Pancreas (tissue), 10 donors: ENCODE measurements around the gene VILL. TPM values are rescaled to one million over a fixed set of nuclear protein-coding genes. Genes with fewer than 3 reads are reported as not detected.

Source experiments
- ATAC-seq, 4 donors: fragments of 200-7000 bp; cut with Tn5 transposase; one replicate each; pipeline versions ENCODE4 v1.8.0 to v1.9.1; 2020; ENCODE audit warnings: mild to moderate bottlenecking in 4 of 4, moderate library complexity in 4 of 4
- DNase-seq, 6 donors: peaks; one replicate each; pipeline ENCODE4 v3.0.0-alpha.2; 2020
- FAIRE-seq: peaks from 2 replicates; lab custom pipeline; 2012; peaks lifted over from hg19 to GRCh38; lab: Jason Lieb, UNC
- H3K27ac ChIP-seq, 4 donors: fragments of 200-600 bp; sonication (generic); 1 replicate in 3 of 4; 2 replicates in 1 of 4; pipeline versions ENCODE4 v1.5.0 to v1.8.0; 2020
- H3K27me3 ChIP-seq, 4 donors: fragments of 200-600 bp; one replicate each; pipeline ENCODE4 v1.8.0; 2021
- H3K36me3 ChIP-seq, 3 donors: fragments of 200-600 bp; sonication (generic) in 1 of 3; one replicate each; pipeline versions ENCODE4 v1.5.0 to v1.8.0; 2020 to 2021
- H3K4me1 ChIP-seq, 3 donors: fragments of 200-600 bp; one replicate each; pipeline ENCODE4 v1.8.0; 2021
- H3K4me3 ChIP-seq, 4 donors: fragments of 200-600 bp; sonication (generic) in 2 of 4; one replicate each; pipeline versions ENCODE4 v1.5.0 to v1.8.0; 2020 to 2021
- H3K9me3 ChIP-seq, 4 donors: fragments of 200-600 bp; one replicate each; pipeline ENCODE4 v1.8.0; 2021
- CTCF ChIP-seq, 4 donors: fragments of 200-600 bp; sonication (generic) in 3 of 4; IDR thresholded peaks; one replicate each; pipeline versions ENCODE4 v1.5.0 to v1.8.0; 2021; ENCODE audit warnings: antibody characterized with exemption in 4 of 4
- WGBS, 2 donors: extraction: QIAGEN DNeasy Blood & Tissue Kit; methylation state at CpG; one replicate each; pipeline ENCODE4 v1.1.7; 2013; 5-methylcytosine and 5-hydroxymethylcytosine counted together
- intact Hi-C, 3 donors: fragments of 100-400 bp; cut with DNase I; formaldehyde crosslinking; loops; one replicate each; pipeline versions ENCODE4 v1.11.1 to v1.14.2; 2022
- polyA plus RNA-seq, 2 donors: library from polyadenylated mRNA; stranded (reverse); fragments of 200-250 nt; gene quantifications; one replicate each; pipeline ENCODE4 v1.2.3, GENCODE V29; 2013
- total RNA-seq, 6 donors: library from RNA; stranded (reverse); fragmentation: NEBNext Ultra II Directional in 4 of 6; extraction: Animal tissue kit (Norgen Biotek cat#: 25700) in 4 of 6; gene quantifications; one replicate each; pipeline versions ENCODE4 v1.2.1 to v1.2.4, GENCODE V29; 2021 to 2023
- donor health status: healthy with polysubstance abuse.
- donor health status: DM: no; HTN: no; CAD: no; lungs with moderate emphysema.
- donor health status: DM: no; HTN: no; CAD: no.
- donor health status: control.
- donor health status: control.
- donor health status: Bipolar disorder and iron deficiency.
- donor health status: DM: yes; HTN: yes; CAD: no.
- donor health status: DM: no; HTN: no; CAD: no.
- donor health status: DM: no; HTN: no; CAD: no.
- donor health status: DM: yes; HTN: yes; CAD: no.

The VILL gene
- total and polyA plus RNA-seq, 8 donors = 1.2 to 7.0 (median 3.8) TPM

- peak; percentile 55 to 85 (median 76) for DNase-seq
- FAIRE-seq = no peak
- TF ChIP-seq CTCF (IDR thresholded peaks at IDR 0.05) = peak; percentile 78 to 87 (median 82)
- ATAC-seq = peak; percentile 92 to 98 (median 96)
- Histone ChIP-seq H3K27me3 (no peaks in the 10 kb centered on the region), H3K4me1 (no peaks in the 10 kb centered on the region), H3K36me3 (peaks cover 0 to 6% (median 0%) of the 10 kb centered on the region in 3 donors), H3K27ac (no peak overlapping the region), H3K9me3 (no peaks in the 10 kb centered on the region), H3K4me3 (no peak overlapping the region)
- 48 to 49% methylated on average over 9 of the region's 9 CpGs for WGBS, 2 donors
- intact Hi-C loops = no loop called here
Measured at GRCh38 chr3:37974121-37975083, 16.2 kb upstream of the VILL start.

GRCh38 chr3:37979541-37980461 is 10.8 kb upstream of the VILL start:
- 88 to 93% methylated on average over 8 of the region's 8 CpGs for WGBS, 2 donors
- intact Hi-C loops = no loop called here
- Histone ChIP-seq H3K36me3 (peaks cover 0 to 6% (median 5%) of the 10 kb centered on the region in 3 donors), H3K4me1 (peaks cover 0 to 2% (median under 1%) of the 10 kb centered on the region in 3 donors), H3K27me3 (no peaks in the 10 kb centered on the region), H3K9me3 (no peaks in the 10 kb centered on the region), H3K27ac (no peak overlapping the region), H3K4me3 (no peak overlapping the region)
- DNase-seq (no peak), ATAC-seq (peak in 1 of 4 donors; percentile 24), FAIRE-seq (no peak)
- no peak for TF ChIP-seq CTCF (IDR thresholded peaks at IDR 0.05)

GRCh38 chr3:37980462-37981347 is 9.9 kb upstream of the VILL start:
- intact Hi-C loops = no loop called here
- no peak for DNase-seq
- Histone ChIP-seq H3K27ac (no peak overlapping the region), H3K36me3 (peaks cover 0 to 6% (median 5%) of the 10 kb centered on the region in 3 donors), H3K4me1 (peaks cover 7 to 10% (median 9%) of the 10 kb centered on the region in 3 donors), H3K9me3 (no peaks in the 10 kb centered on the region), H3K4me3 (no peak overlapping the region), H3K27me3 (no peaks in the 10 kb centered on the region)
- WGBS, 2 donors = 89 to 90% methylated on average over 14 of the region's 14 CpGs
- FAIRE-seq = no peak
- ATAC-seq = no peak
- no peak for TF ChIP-seq CTCF (IDR thresholded peaks at IDR 0.05)

GRCh38 chr3:37981348-37981664 is 9.3 kb upstream of the VILL start:
- FAIRE-seq (no peak), DNase-seq (no peak), ATAC-seq (no peak)
- WGBS, 2 donors = 82 to 98% methylated on average over 2 of the region's 2 CpGs
- intact Hi-C loops = no loop called here
- Histone ChIP-seq H3K36me3 (peaks cover 0 to 6% (median 5%) of the 10 kb centered on the region in 3 donors), H3K9me3 (no peaks in the 10 kb centered on the region), H3K27me3 (no peaks in the 10 kb centered on the region), H3K4me1 (peaks cover 13 to 15% (median 15%) of the 10 kb centered on the region in 3 donors), H3K27ac (no peak overlapping the region), H3K4me3 (no peak overlapping the region)
- no peak for TF ChIP-seq CTCF (IDR thresholded peaks at IDR 0.05)
